T47D (cell line): Measurements from ENCODE around the gene PSENEN.
"Not testable (repeated sequence)": the region's sequence is repeated elsewhere in the genome, so short reads cannot be mapped to it uniquely, and the experiment has no call there.

Source experiments
- DNase-seq, 2 experiments: peaks; one replicate each; pipeline versions ENCODE4 v3.0.0 to v3.0.0-alpha.2; 2011 to 2012; ENCODE audit warnings: low read depth in 1 of 2, low spot score in 1 of 2
- JUND ChIP-seq: IDR thresholded peaks from 2 replicates; pipeline ENCODE4 v1.6.1; 2012; ENCODE audit warnings: low read depth
- in situ Hi-C: cut with HindIII; loops from 2 replicates; pipeline ENCODE4 v1.10.0; 2016; ENCODE audit warnings: low sequenced_read_pairs, low pct_unique_long_range_greater_than_20kb

Gene PSENEN

DNA sequence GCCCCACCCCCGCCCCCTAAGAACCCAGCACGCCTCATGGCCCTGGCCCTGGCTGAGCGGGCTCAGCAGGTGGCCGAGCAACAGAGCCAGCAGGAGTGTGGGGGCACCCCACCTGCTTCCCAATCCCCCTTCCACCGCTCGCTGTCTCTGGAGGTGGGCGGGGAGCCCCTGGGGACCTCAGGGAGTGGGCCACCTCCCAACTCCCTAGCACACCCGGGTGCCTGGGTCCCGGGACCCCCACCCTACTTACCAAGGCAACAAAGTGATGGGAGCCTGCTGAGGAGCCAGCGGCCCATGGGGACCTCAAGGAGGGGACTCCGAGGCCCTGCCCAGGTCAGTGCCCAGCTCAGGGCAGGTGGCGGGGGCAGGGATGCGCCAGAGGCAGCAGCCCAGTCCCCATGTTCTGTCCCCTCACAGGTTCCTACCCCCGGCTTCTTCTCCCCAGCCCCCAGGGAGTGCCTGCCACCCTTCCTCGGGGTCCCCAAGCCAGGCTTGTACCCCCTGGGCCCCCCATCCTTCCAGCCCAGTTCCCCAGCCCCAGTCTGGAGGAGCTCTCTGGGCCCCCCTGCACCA, 41.9 kb downstream of the PSENEN start:
- in situ Hi-C loops, result no loop called here
- DNase-seq, result no peak
- no peak for TF ChIP-seq JUND

DNA sequence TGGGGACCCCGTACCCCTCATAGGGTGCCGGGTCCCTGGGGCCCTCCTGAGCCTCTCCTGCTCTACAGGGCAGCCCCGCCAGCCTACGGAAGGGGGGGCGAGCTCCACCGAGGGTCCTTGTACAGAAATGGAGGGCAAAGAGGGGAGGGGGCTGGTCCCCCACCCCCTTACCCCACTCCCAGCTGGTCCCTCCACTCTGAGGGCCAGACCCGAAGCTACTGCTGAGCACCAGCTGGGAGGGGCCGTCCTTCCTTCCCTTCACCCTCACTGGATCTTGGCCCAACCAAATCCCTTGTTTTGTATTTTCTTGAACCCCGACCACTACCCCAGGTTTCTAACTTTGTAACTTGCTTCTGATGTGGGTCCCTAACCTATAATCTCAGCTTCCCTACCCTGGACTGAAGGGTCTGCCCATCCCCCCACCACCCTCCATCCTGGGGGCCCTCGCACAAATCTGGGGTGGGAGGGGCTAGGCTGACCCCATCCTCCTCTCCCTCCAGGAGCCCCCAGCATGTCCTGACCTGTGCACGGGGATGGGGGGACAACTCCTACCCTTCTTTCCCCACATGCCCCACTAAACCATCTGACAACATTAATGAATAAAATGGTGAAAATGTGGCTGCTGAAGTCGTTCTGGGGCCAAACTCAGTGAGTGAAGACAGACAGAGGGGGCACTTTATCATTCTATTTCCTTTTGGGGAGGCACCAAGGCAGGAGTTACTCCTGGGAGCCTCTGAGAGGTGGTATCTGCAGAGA, 42.9 kb downstream of the PSENEN start:
- no peak for TF ChIP-seq JUND
- in situ Hi-C loops, result no loop called here
- DNase-seq, result no peak

DNA sequence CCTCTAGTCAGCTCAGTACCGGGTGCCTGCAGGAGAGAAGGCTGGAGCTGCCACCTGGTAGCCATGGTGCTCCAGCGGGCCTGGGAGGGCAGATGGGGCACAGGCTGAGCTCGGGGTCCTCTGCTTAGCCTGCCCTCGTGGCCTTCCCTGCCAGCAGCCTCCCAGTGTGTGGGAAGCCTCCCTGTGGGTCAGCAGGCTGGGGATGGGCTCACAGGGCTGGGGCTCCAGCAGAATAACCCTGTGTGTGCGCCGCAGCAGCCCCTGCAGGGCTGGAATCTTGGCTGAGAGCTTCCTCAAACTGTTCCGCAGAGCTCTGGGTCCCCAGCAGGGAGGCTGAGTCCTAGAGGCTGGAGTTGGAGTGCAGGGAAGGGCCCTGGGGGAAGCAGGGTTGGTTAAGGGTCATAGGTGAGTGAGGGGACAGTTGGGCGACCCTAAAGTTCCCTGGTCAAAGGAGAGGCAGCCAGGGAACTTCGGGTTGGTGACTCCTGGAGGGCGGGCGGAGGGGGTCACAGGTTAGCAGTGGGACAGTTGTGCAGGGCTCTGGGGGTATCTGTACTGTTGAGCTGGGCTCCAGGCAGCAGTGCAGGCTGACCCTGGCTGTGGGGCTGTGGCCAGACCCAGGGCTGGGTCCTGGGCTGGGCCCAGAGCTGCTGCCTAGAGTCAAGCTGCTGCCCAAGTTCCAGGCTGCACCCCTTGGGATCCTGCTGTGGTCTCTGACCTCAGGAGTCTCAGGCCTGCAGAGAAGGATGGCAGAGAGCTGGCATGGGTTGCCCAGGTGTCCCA, 43.9 kb downstream of the PSENEN start:
- no peak for TF ChIP-seq JUND
- DNase-seq, result no peak
- in situ Hi-C loops, result no loop called here

DNA sequence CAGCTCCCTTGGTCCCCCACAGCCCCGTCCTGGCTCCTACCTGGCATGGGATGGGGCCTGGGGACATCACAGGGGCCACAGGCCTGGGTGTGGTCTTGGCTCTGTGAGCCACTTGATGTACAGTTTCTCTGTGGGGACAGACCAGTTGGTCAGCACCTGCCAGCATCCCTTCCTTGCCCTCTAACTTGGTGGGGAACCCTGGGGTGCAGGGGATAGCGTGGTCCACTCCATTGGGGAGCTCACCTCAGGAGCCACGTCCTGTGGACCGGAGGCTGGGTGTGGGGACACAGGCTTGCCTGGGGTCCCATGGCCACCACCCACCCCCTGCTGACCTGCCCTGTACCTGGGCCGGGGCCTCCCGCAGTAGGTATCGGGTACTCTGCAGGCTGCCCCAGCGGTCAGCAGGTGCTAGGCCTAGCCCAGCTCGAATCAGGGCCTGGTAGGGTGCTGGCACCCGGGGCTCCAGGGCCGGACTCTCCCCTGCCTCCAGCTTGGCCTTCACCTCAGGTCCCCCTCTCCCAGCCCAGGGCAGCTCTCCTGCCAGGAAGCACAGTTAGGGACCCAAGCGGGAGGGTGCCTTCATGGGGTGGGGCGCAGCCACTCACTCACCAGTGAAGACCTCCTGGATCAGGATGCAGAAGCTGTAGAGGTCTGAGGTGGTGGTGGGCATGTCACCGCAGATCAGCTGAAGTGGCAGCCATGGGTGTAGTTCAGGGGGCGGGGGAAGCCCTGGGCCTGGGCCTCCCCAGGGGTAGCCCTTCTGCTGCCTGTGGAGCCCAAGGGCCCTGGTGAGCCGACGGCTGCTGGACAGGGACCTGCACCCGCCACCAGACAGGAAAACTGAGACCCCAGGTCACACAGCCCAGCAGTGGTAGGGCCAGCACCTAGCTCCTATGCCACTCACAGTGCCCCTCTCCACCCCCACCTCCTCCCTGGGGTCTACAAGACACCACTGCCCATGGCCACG, 44.8 kb downstream of the PSENEN start:
- TF ChIP-seq JUND, result no peak
- in situ Hi-C loops, result no loop called here

DNA sequence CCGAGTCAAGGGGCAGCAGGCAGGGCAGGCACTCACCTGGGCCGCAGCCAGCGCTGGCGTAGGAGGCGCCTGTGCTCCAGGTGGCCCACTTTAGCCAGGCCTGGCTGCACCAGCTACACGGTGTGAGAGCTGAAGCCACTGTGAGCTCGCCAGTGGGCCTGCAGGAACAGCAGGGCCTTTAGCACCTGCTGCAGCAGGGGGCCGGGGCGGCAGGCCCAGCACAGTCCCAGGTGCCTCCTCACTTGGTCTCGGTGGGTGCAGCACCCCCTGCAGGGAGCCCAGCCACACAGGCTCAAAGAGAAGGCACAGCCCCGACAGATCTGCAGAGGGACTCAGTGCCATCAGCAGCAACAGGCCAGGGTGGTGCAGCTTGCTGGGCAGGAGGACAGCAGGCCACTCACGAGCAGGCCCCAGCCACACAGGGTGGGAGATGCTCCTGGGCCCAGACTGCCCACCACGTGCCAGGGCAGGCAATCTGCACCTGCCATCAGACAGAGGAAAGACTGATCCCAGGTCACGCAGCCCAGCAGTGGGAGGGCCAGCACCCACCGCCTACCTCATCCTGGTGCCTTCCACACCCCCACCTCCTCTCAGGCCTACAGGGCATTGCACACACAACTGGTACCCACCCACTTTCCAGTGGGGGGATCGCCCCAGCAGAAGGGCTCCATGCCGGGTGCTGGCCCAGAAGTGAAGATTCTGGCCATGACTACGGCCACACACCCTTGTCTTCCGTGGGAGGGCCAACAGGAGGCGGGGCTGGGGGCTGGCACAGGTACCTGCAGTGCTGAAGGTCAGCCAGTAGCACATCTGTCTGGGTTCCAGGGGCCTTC, 45.7 kb downstream of the PSENEN start:
- no peak for DNase-seq
- TF ChIP-seq JUND, result no peak
- in situ Hi-C loops, result no loop called here

More for the DNA sequence above, 44.8 kb downstream of the PSENEN start:
- no peak for DNase-seq

DNA sequence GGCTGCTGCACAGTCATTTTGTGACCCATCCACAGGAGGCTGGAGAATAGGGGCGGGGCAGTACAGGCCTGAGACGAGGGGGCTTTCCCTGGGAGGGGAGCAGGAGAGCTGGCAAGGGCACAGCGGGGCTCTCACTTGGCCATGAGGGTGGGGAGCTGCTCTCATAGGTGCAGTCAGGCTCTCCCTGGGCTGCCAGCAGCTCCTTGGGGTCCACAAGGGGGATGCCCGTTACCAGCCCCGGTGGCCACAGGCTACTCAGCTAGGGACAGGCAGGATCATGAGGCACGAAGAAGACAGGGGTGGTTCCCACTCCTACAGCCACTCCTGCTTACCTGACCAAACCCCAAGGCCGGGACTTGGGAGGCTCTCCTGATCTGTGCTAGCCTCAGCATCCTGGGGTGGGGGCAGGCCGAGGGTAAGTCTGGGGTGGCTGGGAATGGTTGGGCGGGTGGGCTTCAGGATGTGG, 46.4 kb downstream of the PSENEN start:
- no peak for TF ChIP-seq JUND

DNA sequence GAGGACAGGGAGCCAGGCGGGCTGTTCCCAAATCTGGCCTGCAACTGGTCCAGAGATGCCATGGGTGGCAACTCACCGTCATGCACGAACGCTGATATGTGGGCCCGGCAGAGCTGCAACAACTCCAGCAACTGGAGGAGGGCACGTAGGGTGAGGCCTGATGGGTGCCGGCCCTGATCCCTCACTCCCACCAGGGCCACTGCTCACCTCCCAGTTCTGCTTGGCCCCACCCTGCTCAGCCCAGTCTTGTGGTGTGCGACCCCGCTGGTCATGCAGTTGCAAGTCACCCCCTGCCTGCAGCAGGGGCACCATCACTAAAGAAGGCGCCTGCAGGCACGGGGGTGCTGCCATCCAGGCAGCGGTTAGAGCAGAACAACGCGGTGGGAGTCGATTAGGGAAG, 46.9 kb downstream of the PSENEN start:
- DNase-seq, result no peak
- no peak for TF ChIP-seq JUND
- in situ Hi-C loops, result no loop called here

More for the DNA sequence above, 46.4 kb downstream of the PSENEN start:
- DNase-seq, result no peak
- in situ Hi-C loops, result no loop called here

DNA sequence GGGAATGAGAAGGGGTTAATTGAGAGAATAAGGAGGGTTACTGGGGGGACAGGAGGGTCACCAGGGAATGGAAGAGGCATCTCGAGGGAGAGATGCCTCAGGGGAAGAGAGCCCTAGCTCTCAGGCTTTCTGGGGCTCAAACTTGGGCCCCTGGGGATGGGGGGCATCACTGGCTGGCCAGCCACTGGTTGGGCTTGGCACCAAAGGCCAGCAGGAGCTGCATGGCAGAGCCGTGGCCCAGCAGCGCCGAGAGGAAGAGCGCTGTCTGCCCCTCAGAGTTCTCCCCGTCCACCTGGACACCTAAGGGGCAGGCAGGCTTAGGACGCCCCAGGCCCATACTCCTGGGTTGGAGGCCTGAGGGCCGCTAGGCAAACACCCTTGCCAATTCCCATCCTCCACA, 47.4 kb downstream of the PSENEN start:
- TF ChIP-seq JUND, result no peak
- no peak for DNase-seq
- in situ Hi-C loops, result no loop called here

DNA sequence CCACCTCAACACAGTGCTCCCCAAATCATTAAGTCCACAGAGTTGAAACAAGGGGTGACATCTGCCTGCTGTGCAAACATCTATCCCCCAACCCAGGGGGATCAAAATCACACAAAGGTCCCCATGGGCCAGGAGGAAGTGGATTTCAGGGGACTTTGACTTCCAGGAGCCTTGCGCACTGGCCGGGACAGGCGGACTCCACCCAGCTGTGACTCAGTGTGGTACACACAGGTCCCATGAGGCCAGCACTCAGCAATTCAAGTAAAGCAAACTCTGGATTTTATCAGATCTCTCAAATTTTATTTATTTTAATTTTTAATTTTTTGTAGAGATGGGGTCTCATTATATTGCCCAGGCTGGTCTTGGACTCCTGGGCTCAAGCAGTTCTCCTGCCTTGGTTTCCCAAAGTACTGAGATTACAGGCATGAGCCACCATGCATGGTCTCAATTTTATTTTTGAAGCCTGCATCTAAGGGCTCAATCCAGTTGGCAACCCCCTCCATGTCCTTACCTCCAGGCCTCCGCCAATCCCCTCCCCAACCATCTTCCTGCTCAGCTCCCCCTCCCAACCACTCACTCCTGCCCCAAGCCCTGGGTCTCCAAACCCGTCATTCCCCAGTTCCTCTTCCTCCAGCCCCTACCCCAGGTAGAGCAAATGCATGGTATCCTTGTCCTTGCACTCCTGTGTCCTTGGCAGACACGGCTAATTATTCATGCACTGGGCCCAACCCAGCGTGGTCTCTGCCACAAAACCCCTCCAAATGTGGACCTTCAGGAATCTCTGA, 48.1 kb downstream of the PSENEN start:
- TF ChIP-seq JUND, result no peak
- no peak for DNase-seq
- in situ Hi-C loops, result no loop called here

DNA sequence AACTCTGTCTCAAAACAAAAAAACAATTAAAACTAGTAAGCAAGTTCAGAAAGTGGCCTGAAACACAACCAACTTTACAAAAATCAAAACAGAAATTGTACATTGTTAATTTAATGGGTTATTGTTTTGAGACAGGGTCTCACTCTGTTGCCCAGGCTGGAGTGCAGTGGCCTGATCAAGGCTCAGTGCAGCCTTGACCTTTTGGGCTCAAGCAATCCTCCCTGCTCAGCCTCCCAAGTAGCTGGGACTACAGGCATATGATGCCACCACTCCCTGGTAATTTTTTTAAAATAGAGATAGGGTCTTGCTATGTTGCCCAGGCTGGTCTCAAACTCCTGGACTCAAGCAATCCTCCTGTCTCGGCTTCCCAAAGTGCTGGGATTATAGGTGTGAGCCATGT, 50.1 kb downstream of the PSENEN start:
- in situ Hi-C loops, DNase-seq: not testable (repeated sequence)
